GM10847 (cell line): ENCODE data around the gene MDH2.

Experiments used
- POLR2A ChIP-seq: IDR thresholded peaks from 2 replicates; pipeline ENCODE4 v1.6.1; 2011; ENCODE audit not compliant: insufficient read length; ENCODE audit errors: extremely low read depth

Gene MDH2

DNA sequence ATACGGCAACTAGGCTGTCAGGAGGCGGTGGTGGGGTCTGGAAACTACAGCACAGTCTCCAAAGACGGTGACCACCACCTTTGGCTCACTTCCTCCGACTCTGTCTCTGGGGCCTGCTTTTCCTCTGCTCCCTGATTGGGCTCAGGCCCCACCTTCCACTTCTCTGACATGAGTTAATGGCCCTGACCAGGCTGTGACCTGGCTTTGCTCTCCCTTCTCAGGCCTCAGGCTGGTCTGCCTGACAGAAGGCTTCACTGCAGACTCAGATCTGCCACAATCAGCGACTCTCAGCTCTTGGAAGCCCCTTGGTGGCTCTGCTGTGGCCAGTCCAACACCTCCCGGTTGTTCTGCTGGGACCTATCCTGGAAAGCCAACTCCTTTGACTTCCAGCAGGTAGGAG lies 7.8 kb upstream of the MDH2 start:
- TF ChIP-seq POLR2A, result no peak

DNA sequence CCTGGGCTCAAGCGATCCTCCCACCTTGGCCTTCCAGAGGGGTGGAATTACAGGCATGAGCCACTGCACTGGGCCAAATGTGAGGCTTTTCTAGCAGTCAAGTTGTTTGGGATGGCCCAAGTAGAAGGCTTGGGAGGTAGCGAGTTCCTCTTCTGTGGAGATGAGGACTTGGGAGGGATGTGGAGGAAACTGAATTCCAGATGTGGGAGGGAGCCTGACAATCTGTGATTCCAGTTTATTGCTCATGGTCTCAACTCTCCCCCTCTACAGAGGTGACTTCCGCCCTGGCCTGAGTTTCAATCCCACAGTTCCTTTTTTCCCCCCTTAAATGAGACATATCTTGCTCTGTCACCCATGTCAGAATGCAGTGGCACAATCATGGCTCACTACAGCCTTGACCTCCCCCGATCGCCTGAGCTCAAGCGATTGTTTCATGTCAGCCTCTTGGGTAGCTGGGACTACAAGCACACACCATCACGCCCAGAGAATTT lies 3.5 kb upstream of the MDH2 start:
- no peak for TF ChIP-seq POLR2A

DNA sequence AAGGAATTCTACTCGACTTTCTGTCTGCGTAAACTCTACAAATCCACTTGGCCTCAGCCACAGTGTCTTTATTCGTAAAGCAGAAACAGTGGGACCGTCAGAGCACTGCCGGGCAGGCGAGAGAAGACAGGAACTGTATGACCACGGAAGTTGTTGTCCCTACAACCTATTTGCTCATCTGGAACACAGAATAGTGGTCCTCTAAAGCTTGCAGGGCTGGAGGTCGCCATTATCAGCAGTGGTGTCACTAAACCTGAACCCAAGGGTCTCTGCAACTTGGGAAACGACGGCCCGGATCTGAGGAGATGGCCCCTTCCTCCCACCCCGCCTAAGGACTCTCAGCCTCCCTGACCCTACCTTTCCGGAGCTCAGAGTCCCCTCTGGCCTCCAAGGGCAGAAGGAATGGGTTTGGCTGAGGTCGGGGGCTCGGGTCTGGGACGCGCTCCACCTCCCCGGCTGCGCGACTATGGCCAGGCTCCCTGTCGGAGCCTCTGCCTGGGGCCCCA lies 548 bp upstream of the MDH2 start:
- TF ChIP-seq POLR2A, result no peak

- TF ChIP-seq POLR2A, result no peak
These were observed 722 bp downstream of the MDH2 start for GRCh38 chr7:76048668-76048988.

- TF ChIP-seq POLR2A, result no peak
These were observed 1.4 kb downstream of the MDH2 start for GRCh38 chr7:76049295-76049694.

DNA sequence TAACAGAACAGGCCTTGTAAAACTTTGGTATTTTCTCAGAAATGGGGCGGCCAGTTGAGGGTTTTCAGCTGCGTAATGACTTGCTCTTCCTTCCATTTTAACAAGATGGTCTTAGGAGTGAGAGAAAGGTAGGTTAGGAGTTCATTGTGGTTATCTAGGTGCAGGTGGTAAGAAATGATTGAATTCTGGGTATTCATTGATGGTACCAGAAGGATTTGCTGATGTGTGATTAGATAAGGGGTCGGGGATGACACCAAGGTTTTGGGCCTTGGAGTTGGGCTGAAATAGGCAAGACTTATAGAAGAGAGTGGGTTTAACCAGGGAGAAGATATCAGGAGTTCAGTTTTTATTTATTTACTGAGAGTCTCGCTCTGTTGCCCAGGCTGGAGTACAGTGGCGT lies 2.6 kb downstream of the MDH2 start:
- TF ChIP-seq POLR2A, result no peak

- TF ChIP-seq POLR2A, result no peak
These were observed 3.9 kb downstream of the MDH2 start for GRCh38 chr7:76051840-76052239.

DNA sequence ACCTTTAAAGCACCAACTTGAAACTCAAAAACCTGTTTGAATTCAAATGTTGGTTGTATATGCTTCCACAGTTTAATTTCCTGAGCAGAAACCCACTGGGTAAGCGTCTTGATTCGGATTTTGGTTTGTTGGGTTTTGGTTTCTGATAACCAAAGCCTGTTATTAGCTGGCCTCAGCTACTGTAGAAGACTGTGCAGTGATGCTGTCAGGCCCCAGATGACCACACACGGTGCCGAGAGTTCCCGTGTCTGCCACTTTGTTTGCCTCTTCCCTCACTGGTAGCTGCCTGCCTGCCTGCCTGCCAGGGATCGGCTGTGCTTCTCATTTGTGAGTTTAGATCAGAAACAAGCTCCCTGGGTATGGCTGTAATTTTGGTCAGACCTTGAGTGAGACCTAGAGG lies 5.6 kb downstream of the MDH2 start:
- TF ChIP-seq POLR2A, result no peak

- no peak for TF ChIP-seq POLR2A
These were observed 6.5 kb downstream of the MDH2 start for GRCh38 chr7:76054123-76055120.

GRCh38 chr7:76056241-76056640 lies 8.3 kb downstream of the MDH2 start:
- no peak for TF ChIP-seq POLR2A

- TF ChIP-seq POLR2A, result no peak
These were observed 9.4 kb downstream of the MDH2 start for GRCh38 chr7:76057103-76057812.

- TF ChIP-seq POLR2A, result no peak
These were observed 9.9 kb downstream of the MDH2 start for GRCh38 chr7:76057813-76058145.

GRCh38 chr7:76060842-76061241 lies 12.9 kb downstream of the MDH2 start:
- TF ChIP-seq POLR2A, result no peak

DNA sequence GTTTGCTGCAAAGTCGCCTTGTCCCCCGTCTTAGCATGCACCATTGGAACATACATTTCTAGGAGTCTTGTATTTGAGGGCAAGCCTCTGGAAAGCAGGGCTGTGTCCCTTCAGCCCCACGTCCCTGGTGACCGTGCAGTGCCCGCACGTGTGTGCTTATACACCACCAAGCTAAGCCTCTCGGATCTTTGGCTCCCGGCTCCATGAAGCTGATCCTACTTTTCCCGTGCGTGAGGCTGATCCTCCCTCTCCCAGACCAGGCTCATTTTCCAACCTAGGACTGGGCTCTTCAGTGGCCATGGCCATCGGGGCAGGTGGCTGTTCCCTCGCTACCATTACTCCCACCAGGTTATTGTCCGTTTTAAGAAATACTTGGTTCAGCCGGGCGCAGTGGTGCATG lies 14.3 kb downstream of the MDH2 start:
- TF ChIP-seq POLR2A, result no peak

DNA sequence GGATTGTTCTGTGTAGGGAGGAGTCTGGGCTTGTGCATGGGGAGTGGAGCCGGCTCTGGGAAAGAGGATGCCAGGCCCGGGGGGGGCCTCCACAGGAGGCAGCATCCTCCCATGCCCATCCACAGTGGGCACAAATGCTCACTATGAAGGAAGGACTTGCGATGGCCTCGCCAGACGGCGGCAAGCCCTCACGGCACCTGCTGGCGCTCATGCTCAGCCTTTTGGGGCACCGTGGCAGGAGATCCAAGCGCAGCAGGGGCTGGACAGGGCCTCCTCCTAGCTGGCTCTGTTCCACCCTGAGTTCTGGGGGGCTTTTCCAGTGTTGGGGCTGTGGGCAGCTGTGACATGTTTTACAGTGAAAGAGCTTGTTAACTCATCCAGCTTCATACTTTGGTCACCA lies 15.2 kb downstream of the MDH2 start:
- no peak for TF ChIP-seq POLR2A

GRCh38 chr7:76063525-76063924 lies 15.6 kb downstream of the MDH2 start:
- no peak for TF ChIP-seq POLR2A
